Measurements from ENCODE around the gene CALN1.

DNA sequence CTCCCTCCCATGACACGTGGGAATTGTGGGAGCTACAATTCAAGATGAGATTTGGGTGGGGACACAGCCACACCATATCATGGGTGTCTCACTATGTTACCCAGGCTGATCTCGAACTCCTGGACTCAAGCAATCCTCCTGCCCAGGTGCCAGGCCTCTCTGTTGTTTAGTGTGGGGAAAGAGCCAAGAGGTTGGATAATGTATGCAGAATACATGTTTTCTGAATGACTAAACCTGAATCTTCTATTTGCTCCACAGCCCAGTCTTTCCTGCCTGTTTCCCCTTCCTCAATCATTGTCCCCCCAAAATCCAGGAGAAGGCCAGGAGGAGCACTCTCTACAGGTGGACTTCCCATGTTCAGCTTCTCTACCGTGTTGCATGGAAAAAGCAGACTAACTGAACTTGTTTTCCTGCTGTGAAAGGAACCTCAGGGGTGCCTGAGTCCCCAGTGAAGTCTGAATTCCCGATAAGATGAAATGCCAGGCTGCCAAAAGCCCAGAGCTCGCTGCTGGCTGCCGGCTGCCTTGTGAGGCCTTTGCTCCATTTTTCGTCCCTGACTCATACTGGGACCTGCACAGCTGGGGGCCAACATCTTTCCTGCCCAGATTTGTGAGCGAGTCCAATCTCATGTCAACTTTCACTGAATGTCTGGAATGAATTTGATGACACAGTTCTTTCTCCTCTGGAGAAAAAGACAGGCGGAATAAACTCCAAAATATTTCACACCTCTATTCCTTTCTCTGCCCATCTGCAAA lies 588.0 kb downstream of the CALN1 start:
- TF ChIP-seq TAF1 (IDR thresholded peaks at IDR 0.05; ENCODE audit: borderline replicate concordance, low read depth, low read length) (no peak), POLR2AphosphoS5 (IDR thresholded peaks at IDR 0.05; ENCODE audit: low read depth, low read length) (no peak)
